ENCODE results near the gene PAK3. TPM values are rescaled to one million over a fixed set of nuclear protein-coding genes. Genes with fewer than 3 reads are reported as not detected.

The PAK3 gene
- total and polyA plus RNA-seq, 4 donors, result 0.03 to 0.79 (median 0.26) TPM

DNA sequence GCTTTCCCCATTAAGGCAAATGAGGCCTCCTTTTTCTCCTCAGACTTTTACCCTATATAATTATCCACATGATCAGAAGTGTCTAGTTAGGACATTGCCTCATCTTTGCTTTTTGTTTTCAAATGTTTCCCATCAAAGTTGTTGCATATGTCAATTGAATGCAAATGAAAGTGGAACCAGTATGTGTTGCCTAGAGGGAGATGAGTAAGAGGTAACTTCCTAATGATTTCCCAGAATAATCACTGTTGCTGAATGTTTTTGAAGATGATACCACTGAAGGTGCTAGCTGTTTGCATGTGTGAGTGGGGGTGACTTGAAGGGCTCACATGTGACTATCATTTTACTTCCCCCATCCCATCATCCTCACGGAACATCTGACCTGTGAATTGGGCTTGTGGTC lies 33.9 kb downstream of the PAK3 start:
- no peak for DNase-seq (ENCODE audit: low spot score)
- Histone ChIP-seq H3K4me3 (ENCODE audit: low read depth in 1 of 3, low read length in 3 of 3) (no peak overlapping the region), H3K27ac (ENCODE audit: low read depth in 1 of 2, low read length in 2 of 2) (no peak overlapping the region), H3K27me3 (ENCODE audit: control insufficient read depth in 4 of 4, insufficient read depth in 4 of 4, low read length in 3 of 4) (no peaks in the 10 kb centered on the region), H3K36me3 (ENCODE audit: control insufficient read depth in 4 of 4, insufficient read depth in 3 of 4, low read depth in 1 of 4, low read length in 3 of 4) (no peaks in the 10 kb centered on the region), H3K9ac (ENCODE audit: low read depth in 1 of 2, low read length in 2 of 2) (no peak overlapping the region), H3K4me1 (ENCODE audit: control insufficient read depth in 4 of 4, insufficient read depth in 4 of 4, low read length in 3 of 4) (no peaks in the 10 kb centered on the region), H3K9me3 (ENCODE audit: control insufficient read depth in 4 of 4, low read length in 3 of 4) (no peaks in the 10 kb centered on the region)
- WGBS, result 89% methylated on average over 1 of the region's 1 CpG
- TF ChIP-seq MAX (IDR thresholded peaks at IDR 0.05), result no peak

- H3K36me3 ChIP-seq (ENCODE audit: control insufficient read depth in 4 of 4, insufficient read depth in 3 of 4, low read depth in 1 of 4, low read length in 3 of 4), result no peaks in the 10 kb centered on the region
- H3K27me3 ChIP-seq (ENCODE audit: control insufficient read depth in 4 of 4, insufficient read depth in 4 of 4, low read length in 3 of 4), result no peaks in the 10 kb centered on the region
- H3K4me3 ChIP-seq (ENCODE audit: low read depth in 1 of 3, low read length in 3 of 3), result no peak overlapping the region
- H3K9ac ChIP-seq (ENCODE audit: low read depth in 1 of 2, low read length in 2 of 2), result no peak overlapping the region
- no peaks in the 10 kb centered on the region for H3K4me1 ChIP-seq (ENCODE audit: control insufficient read depth in 4 of 4, insufficient read depth in 4 of 4, low read length in 3 of 4)
- no peak for DNase-seq (ENCODE audit: low spot score)
- no peaks in the 10 kb centered on the region for H3K9me3 ChIP-seq (ENCODE audit: control insufficient read depth in 4 of 4, low read length in 3 of 4)
- no peak for TF ChIP-seq FOXA2 (IDR thresholded peaks at IDR 0.05)
- TF ChIP-seq, protein P1, sequence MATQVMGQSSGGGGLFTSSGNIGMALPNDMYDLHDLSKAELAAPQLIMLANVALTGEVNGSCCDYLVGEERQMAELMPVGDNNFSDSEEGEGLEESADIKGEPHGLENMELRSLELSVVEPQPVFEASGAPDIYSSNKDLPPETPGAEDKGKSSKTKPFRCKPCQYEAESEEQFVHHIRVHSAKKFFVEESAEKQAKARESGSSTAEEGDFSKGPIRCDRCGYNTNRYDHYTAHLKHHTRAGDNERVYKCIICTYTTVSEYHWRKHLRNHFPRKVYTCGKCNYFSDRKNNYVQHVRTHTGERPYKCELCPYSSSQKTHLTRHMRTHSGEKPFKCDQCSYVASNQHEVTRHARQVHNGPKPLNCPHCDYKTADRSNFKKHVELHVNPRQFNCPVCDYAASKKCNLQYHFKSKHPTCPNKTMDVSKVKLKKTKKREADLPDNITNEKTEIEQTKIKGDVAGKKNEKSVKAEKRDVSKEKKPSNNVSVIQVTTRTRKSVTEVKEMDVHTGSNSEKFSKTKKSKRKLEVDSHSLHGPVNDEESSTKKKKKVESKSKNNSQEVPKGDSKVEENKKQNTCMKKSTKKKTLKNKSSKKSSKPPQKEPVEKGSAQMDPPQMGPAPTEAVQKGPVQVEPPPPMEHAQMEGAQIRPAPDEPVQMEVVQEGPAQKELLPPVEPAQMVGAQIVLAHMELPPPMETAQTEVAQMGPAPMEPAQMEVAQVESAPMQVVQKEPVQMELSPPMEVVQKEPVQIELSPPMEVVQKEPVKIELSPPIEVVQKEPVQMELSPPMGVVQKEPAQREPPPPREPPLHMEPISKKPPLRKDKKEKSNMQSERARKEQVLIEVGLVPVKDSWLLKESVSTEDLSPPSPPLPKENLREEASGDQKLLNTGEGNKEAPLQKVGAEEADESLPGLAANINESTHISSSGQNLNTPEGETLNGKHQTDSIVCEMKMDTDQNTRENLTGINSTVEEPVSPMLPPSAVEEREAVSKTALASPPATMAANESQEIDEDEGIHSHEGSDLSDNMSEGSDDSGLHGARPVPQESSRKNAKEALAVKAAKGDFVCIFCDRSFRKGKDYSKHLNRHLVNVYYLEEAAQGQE (IDR thresholded peaks at IDR 0.05), result no peak
- no peak overlapping the region for H3K27ac ChIP-seq (ENCODE audit: low read depth in 1 of 2, low read length in 2 of 2)
Observed at GRCh38 chrX:111131572-111131971, 35.6 kb downstream of the PAK3 start.

- Histone ChIP-seq H3K4me1 (ENCODE audit: control insufficient read depth in 4 of 4, insufficient read depth in 4 of 4, low read length in 3 of 4) (no peaks in the 10 kb centered on the region), H3K27me3 (ENCODE audit: control insufficient read depth in 4 of 4, insufficient read depth in 4 of 4, low read length in 3 of 4) (no peaks in the 10 kb centered on the region), H3K9me3 (ENCODE audit: control insufficient read depth in 4 of 4, low read length in 3 of 4) (no peaks in the 10 kb centered on the region), H3K27ac (ENCODE audit: low read depth in 1 of 2, low read length in 2 of 2) (no peak overlapping the region), H3K36me3 (ENCODE audit: control insufficient read depth in 4 of 4, insufficient read depth in 3 of 4, low read depth in 1 of 4, low read length in 3 of 4) (no peaks in the 10 kb centered on the region), H3K9ac (ENCODE audit: low read depth in 1 of 2, low read length in 2 of 2) (no peak overlapping the region), H3K4me3 (ENCODE audit: low read depth in 1 of 3, low read length in 3 of 3) (no peak overlapping the region)
- TF ChIP-seq TAF1 (conservative IDR thresholded peaks at IDR 0.05), result no peak
- TF ChIP-seq YY1 (IDR thresholded peaks at IDR 0.05), result no peak
- TF ChIP-seq RAD21 (IDR thresholded peaks at IDR 0.05), result no peak
- TF ChIP-seq HNF4G (IDR thresholded peaks at IDR 0.05), result no peak
- no peak for TF ChIP-seq SP1 (IDR thresholded peaks at IDR 0.05)
- TF ChIP-seq, protein P1 (IDR thresholded peaks at IDR 0.05), result no peak
- TF ChIP-seq RXRA (IDR thresholded peaks at IDR 0.05), result no peak
- no peak for TF ChIP-seq FOXA1 (IDR thresholded peaks at IDR 0.05)
- TF ChIP-seq HNF4A (conservative IDR thresholded peaks at IDR 0.05), result no peak
- TF ChIP-seq, protein P2, sequence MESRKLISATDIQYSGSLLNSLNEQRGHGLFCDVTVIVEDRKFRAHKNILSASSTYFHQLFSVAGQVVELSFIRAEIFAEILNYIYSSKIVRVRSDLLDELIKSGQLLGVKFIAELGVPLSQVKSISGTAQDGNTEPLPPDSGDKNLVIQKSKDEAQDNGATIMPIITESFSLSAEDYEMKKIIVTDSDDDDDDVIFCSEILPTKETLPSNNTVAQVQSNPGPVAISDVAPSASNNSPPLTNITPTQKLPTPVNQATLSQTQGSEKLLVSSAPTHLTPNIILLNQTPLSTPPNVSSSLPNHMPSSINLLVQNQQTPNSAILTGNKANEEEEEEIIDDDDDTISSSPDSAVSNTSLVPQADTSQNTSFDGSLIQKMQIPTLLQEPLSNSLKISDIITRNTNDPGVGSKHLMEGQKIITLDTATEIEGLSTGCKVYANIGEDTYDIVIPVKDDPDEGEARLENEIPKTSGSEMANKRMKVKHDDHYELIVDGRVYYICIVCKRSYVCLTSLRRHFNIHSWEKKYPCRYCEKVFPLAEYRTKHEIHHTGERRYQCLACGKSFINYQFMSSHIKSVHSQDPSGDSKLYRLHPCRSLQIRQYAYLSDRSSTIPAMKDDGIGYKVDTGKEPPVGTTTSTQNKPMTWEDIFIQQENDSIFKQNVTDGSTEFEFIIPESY (IDR thresholded peaks at IDR 0.05), result no peak
- TF ChIP-seq JUND (IDR thresholded peaks at IDR 0.05), result no peak
- TF ChIP-seq, protein P3, sequence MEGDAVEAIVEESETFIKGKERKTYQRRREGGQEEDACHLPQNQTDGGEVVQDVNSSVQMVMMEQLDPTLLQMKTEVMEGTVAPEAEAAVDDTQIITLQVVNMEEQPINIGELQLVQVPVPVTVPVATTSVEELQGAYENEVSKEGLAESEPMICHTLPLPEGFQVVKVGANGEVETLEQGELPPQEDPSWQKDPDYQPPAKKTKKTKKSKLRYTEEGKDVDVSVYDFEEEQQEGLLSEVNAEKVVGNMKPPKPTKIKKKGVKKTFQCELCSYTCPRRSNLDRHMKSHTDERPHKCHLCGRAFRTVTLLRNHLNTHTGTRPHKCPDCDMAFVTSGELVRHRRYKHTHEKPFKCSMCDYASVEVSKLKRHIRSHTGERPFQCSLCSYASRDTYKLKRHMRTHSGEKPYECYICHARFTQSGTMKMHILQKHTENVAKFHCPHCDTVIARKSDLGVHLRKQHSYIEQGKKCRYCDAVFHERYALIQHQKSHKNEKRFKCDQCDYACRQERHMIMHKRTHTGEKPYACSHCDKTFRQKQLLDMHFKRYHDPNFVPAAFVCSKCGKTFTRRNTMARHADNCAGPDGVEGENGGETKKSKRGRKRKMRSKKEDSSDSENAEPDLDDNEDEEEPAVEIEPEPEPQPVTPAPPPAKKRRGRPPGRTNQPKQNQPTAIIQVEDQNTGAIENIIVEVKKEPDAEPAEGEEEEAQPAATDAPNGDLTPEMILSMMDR (IDR thresholded peaks at IDR 0.05; ENCODE audit: low read depth, low read length, missing input control), result no peak
- TF ChIP-seq, protein P4, sequence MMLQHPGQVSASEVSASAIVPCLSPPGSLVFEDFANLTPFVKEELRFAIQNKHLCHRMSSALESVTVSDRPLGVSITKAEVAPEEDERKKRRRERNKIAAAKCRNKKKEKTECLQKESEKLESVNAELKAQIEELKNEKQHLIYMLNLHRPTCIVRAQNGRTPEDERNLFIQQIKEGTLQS (IDR thresholded peaks at IDR 0.05), result no peak
- no peak for DNase-seq (ENCODE audit: low spot score)
Observed at GRCh38 chrX:111133389-111133788, 37.4 kb downstream of the PAK3 start.
